K562 (cell line): ENCODE measurements around the gene CACNA1I.

ENCODE experiments used
- BRCA1 ChIP-seq, 2 experiments: fragments of 450-650 bp in 1 of 2; sonication (generic) in 1 of 2; formaldehyde crosslinking in 1 of 2; IDR thresholded peaks; 2 replicates each; pipeline versions ENCODE4 v1.5.0 to v1.6.1; 2017 to 2020; ENCODE audit warnings: mild to moderate bottlenecking in 1 of 2, missing genetic modification reagents in 1 of 2
- CTCF ChIP-seq, 3 experiments: IDR thresholded peaks in 2 of 3; conservative IDR thresholded peaks in 1 of 3; 2 replicates each; pipeline ENCODE4 v1.5.1; 2011 to 2012; ENCODE audit warnings: low read length in 3 of 3, mild to moderate bottlenecking in 3 of 3, control low read depth in 2 of 3, improper control_type of control experiment in 1 of 3, inconsistent platforms in 1 of 3, low read depth in 1 of 3, mixed read lengths in 1 of 3, moderate library complexity in 1 of 3; ENCODE audit not compliant: insufficient read depth in 2 of 3
- FOS ChIP-seq: IDR thresholded peaks from 3 replicates; pipeline ENCODE4 v1.6.1; 2011; ENCODE audit not compliant: insufficient read length; ENCODE audit errors: extremely low read depth
- POLR2A ChIP-seq: fragments of 450-650 bp; conservative IDR thresholded peaks from 2 replicates; pipeline ENCODE4 v1.6.1; 2016
- RAD21 ChIP-seq, 2 experiments: fragments of 250-450 bp in 1 of 2; fragments of 450-650 bp in 1 of 2; sonication (Bioruptor Pico) in 1 of 2; formaldehyde crosslinking in 1 of 2; IDR thresholded peaks in 1 of 2; conservative IDR thresholded peaks in 1 of 2; 2 replicates each; pipeline versions ENCODE4 v1.4.0 to v1.8.0; 2020 to 2022; ENCODE audit warnings: mild to moderate bottlenecking in 2 of 2, moderate library complexity in 1 of 2
- ZHX1 ChIP-seq: fragments of 150-350 bp; conservative IDR thresholded peaks from 2 replicates; pipeline ENCODE4 v1.6.1; 2014; ENCODE audit warnings: low read length
- TF ChIP-seq, protein P1 (sequence below), 2 experiments: fragments of 450-650 bp in 1 of 2; sonication (generic) in 1 of 2; formaldehyde crosslinking; conservative IDR thresholded peaks; 2 replicates each; pipeline versions ENCODE4 v1.4.0 to v1.8.1; 2020 to 2022; ENCODE audit warnings: mild to moderate bottlenecking in 1 of 2, missing genetic modification reagents in 1 of 2

- no peak for TF ChIP-seq ZHX1
- no peak for TF ChIP-seq POLR2A
- TF ChIP-seq, protein P1, sequence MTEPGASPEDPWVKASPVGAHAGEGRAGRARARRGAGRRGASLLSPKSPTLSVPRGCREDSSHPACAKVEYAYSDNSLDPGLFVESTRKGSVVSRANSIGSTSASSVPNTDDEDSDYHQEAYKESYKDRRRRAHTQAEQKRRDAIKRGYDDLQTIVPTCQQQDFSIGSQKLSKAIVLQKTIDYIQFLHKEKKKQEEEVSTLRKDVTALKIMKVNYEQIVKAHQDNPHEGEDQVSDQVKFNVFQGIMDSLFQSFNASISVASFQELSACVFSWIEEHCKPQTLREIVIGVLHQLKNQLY (CRISPR knock-in tag; conservative IDR thresholded peaks at IDR 0.05): no peak
- TF ChIP-seq CTCF (IDR thresholded peaks at IDR 0.05 in 2 of 3, conservative IDR thresholded peaks at IDR 0.05 in 1 of 3; ENCODE audit: insufficient read depth in 2 of 3, low read depth in 1 of 3, low read length in 3 of 3): no peak
- no peak for TF ChIP-seq FOS
- TF ChIP-seq BRCA1 (IDR thresholded peaks at IDR 0.05): no peak
- TF ChIP-seq BRCA1 (CRISPR knock-in tag; IDR thresholded peaks at IDR 0.05): no peak
- TF ChIP-seq RAD21 (CRISPR knock-in tag; conservative IDR thresholded peaks at IDR 0.05 in 1 of 2, IDR thresholded peaks at IDR 0.05 in 1 of 2): no peak
Measured at GRCh38 chr22:39611360-39611759, 40.8 kb downstream of the CACNA1I start.
